HCEC 1CT (cell line): ENCODE results near the gene LCE1C.

Experiments used
- DNase-seq: peaks from one replicate; pipeline ENCODE4 v3.0.0-alpha.2; 2017

The LCE1C gene, protein sequence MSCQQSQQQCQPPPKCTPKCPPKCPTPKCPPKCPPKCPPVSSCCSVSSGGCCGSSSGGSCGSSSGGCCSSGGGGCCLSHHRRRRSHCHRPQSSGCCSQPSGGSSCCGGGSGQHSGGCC

DNA sequence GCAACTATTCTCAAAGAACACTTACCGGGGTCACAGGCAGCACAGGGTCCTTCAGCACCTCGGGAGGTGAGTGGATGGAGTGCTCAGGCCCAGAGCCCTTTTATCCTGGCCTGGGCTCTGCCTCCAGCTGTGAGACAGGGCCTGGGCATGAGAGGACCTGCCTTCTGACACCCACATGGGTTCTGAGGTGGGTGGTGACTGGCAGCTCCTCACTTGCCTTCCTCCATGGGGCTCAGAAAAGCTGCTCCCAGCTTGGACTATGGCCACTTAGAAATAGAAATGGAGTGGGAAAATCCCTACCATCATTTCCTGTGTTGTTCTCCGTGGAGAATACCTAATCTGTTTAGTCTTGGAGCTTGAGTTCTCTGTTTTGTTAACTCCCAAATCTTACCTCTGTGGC, at the start of gene LCE1C:
TSS of gene LCE1C (minus strand) at position 76 of the 400 bp plus-strand sequence. CDS start 1,173 bp downstream, outside the sequence.
- DNase-seq = no peak

DNA sequence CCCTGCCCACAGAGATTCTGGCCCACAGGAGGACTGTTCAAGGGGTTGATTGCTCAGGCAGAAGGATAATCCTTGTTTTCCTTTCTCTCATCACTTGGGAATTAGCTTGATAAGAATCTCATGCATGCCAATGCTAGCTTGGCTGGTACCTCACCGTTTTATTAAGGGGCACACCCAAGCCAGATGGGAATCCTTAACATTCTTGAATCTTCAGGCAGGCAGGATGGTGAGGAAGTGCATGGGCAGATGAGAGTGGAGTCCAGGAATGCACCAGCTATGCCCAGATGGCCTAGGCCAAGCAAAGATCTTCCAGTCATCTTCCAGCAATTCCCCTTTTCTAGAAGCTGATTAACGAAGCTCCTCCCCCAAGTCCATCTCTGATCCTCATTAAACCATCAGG, 49.2 kb upstream of the LCE1C start:
- no peak for DNase-seq

DNA sequence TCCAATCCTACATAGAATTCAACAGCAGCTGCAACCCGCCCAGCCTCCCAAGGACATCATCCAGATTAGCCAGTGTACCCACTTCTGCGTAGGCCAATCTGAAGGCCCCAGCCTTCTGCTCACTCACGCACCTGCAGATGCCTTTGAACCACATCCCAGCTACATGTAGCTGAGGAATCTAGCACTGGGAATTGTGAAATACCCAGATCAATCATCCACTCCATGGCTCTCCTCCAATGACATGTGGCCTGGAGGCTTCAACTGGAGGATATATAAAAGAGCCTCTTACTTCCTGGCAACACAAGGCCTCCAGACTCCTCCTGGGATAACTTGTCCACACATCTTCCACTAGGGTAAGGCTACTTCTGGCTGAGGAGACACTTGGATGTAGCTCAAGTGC, 36.1 kb upstream of the LCE1C start, which contains the start of gene LCE6A:
TSS of gene LCE6A (plus strand) at position 301 of the 400 bp plus-strand sequence. CDS start 665 bp downstream, outside the sequence.
- DNase-seq = no peak

DNA sequence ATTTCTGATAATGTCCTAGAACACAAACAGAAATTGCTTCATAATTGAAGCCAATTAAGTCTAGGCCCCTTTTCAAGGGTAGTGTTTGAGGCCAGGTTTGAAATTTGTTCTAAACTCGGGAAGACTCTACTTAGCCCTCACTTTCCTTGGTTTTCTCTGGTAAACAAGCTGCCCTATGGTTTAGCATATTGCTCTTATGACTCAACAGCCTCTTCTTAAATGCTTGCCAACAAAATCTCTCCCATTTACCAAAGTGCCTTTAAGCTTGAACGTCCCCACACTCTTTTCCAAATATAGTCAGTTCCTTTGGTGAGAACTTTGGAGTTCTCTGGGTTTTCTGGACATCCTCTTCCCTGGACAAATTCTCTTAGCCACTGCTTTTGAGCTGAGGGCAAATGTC, 30.4 kb upstream of the LCE1C start:
- DNase-seq = no peak

- DNase-seq = no peak
Observed at GRCh38 chr1:152827173-152827572, 20.7 kb upstream of the LCE1C start, which contains the start of gene LCE1A. LCE1A (plus strand) TSS chr1:152827473; CDS start chr1:152827473, 0 bp downstream.

DNA sequence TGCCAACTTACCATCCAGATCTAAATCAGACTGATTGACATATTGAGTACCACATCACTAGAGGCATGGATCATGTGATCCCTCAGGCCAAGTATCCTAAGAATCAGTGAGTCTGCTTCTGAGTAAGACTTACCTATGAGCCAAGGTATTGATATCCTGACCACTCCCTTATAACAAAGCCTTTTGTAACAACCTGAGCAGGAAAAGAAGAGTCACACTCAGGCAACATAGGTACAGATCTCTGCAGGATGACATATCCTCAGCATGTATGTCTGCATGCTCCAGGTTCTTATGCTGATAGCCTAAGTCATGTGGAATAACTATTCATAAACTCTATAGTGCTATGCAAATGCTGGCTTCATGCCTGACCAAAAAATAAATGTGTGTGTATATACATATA, 18.5 kb upstream of the LCE1C start:
- DNase-seq = no peak

DNA sequence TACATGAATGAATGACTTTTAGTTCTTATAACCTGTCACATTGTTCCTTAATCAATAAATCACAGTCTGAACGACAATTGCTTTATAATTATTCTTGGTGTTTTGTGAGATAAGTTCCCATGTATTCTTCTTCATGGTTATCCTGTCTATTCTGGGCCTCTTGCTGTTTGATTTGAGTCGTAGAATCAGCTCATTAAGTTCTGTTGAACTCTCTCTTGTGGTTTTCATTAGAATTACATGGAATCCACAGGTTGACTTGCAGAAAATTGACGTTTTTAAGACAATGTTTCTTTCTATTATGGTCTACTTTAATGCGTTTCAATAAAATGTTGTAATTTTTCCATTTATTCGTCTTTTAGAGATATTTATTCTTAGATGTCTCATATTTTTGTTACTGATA, 16.8 kb upstream of the LCE1C start:
- no peak for DNase-seq

DNA sequence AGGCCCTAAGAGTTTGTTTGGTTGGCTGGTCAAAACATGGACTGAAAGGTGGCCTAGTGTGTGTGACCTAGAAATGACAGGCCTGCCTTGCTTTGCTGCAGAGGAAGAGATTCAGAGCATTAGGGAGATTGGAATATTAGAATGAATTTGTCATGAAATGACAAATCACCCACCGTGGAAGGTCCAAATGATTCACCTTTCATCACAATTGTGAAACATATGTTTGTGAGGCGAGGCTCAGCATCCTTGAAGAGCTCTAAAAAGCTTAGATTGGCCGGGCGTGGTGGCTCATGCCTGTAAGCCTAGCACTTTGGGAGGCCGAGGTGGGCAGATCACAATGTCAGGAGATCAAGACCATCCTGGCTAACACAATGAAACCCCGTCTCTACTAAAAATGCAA, 10.9 kb upstream of the LCE1C start:
- DNase-seq = peak; percentile 2

GRCh38 chr1:152811671-152812070, 5.2 kb upstream of the LCE1C start, which contains the start of gene LCE1B:
LCE1B (plus strand) TSS chr1:152811971; CDS start chr1:152812447, 476 bp downstream.
- DNase-seq = no peak

GRCh38 chr1:152811050-152811449, 4.6 kb upstream of the LCE1C start:
- DNase-seq = no peak

GRCh38 chr1:152801333-152801732, 5.1 kb downstream of the LCE1C start:
- no peak for DNase-seq

- no peak for DNase-seq
Observed at GRCh38 chr1:152796421-152796820, 10.0 kb downstream of the LCE1C start, which contains the start of gene LCE1D. LCE1D (plus strand) TSS chr1:152796721; CDS start chr1:152797795, 1,074 bp downstream.

GRCh38 chr1:152795686-152796085, 10.8 kb downstream of the LCE1C start:
- no peak for DNase-seq

- DNase-seq = no peak
Observed at GRCh38 chr1:152786077-152786476, 20.4 kb downstream of the LCE1C start, which contains the start of gene LCE1E. LCE1E (plus strand) TSS chr1:152786257; CDS start chr1:152787300, 1,043 bp downstream.

- DNase-seq = peak; percentile 50
Observed at GRCh38 chr1:152783095-152783494, 23.4 kb downstream of the LCE1C start.

GRCh38 chr1:152777510-152778137, 28.8 kb downstream of the LCE1C start:
- DNase-seq = peak; percentile 28

DNA sequence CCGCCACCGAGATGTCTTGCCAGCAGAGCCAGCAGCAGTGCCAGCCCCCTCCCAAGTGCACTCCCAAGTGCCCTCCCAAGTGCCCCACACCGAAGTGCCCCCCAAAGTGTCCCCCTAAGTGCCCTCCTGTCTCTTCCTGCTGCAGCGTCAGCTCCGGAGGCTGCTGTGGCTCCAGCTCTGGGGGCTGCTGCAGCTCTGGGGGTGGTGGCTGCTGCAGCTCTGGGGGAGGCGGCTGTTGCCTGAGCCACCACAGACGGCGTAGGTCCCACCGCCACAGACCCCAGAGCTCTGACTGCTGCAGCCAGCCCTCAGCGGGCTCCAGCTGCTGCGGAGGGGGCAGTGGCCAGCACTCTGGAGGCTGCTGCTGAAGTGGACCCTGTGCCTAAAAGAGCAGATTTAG, 30.1 kb downstream of the LCE1C start:
- DNase-seq = no peak

- DNase-seq = no peak
Observed at GRCh38 chr1:152774875-152775274, 31.6 kb downstream of the LCE1C start, which contains the start of gene LCE1F. LCE1F (plus strand) TSS chr1:152775140; CDS start chr1:152776372, 1,232 bp downstream.

DNA sequence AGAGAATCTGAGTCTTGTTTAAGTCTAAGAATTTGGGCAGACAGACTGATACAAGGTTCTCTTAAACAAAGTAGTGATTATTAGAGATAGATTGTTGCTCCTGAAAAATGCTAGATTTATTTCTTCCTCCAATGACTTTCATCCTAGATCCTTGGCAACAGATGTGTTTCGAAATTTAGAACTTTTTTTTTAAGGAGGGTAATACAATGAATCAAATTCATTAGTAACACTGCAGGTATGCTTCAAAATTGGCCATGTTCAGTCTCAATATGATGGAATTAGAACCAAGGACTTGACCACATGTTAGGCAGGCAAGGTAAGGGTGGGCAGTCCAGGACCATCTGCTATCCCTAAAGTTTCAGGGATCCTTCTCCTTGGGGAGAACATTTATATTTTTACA, 36.0 kb downstream of the LCE1C start:
- DNase-seq = peak; percentile 56

- DNase-seq = peak; percentile 89
Observed at GRCh38 chr1:152768847-152769533, 37.5 kb downstream of the LCE1C start.

GRCh38 chr1:152761609-152762213, 44.7 kb downstream of the LCE1C start:
- DNase-seq = peak; percentile 44

DNA sequence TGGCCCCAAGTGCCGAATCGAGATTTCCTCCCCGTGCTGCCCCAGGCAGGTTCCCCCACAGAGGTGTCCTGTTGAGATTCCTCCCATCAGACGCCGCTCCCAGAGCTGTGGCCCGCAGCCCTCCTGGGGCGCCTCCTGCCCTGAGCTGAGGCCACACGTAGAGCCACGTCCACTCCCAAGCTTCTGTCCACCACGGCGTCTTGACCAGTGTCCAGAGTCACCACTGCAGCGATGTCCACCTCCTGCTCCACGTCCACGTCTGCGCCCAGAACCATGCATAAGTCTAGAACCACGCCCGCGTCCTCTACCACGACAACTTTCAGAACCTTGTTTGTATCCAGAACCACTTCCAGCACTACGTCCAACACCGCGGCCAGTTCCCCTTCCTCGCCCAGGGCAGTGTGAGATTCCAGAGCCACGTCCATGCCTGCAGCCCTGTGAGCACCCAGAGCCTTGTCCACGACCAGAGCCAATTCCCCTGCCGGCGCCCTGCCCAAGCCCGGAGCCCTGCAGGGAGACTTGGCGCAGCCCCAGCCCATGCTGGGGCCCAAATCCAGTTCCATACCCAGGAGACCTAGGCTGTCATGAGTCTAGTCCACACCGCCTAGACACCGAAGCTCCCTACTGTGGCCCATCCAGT, 45.8 kb downstream of the LCE1C start:
- no peak for DNase-seq
